ENCODE measurements around the gene NELL2. TPM values are rescaled to one million over a fixed set of nuclear protein-coding genes. Genes with fewer than 3 reads are reported as not detected.

The NELL2 gene
- total RNA-seq, 4 donors from 2014 or later, result 7.5 to 39.2 (median 15.9) TPM

DNA sequence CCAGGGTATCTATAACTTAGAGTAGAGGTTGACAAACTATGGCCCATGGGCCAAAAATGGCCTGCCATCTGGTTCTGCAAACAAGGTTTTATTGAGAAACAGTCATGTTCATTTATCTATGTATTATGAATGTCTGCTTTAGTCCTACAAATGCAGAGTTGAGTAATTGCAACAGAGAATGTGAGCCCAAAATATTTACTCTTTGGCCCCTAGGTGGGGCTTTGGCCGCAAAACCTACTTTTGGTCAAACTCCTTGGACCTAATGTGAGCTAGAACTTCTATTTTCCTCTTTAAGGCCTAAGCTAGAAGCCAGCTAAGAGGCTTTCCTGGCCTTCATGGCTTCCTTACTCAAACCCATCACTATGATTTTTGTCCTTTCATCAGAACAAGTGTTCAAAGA, 379.1 kb downstream of the NELL2 start:
- H3K4me3 ChIP-seq, result no peak overlapping the region
- H3K27me3 ChIP-seq, result no peaks in the 10 kb centered on the region
- no peak for DNase-seq
- no peaks in the 10 kb centered on the region for H3K9me3 ChIP-seq
- no peak for TF ChIP-seq POLR2A (IDR thresholded peaks at IDR 0.05)
- TF ChIP-seq, protein P1, sequence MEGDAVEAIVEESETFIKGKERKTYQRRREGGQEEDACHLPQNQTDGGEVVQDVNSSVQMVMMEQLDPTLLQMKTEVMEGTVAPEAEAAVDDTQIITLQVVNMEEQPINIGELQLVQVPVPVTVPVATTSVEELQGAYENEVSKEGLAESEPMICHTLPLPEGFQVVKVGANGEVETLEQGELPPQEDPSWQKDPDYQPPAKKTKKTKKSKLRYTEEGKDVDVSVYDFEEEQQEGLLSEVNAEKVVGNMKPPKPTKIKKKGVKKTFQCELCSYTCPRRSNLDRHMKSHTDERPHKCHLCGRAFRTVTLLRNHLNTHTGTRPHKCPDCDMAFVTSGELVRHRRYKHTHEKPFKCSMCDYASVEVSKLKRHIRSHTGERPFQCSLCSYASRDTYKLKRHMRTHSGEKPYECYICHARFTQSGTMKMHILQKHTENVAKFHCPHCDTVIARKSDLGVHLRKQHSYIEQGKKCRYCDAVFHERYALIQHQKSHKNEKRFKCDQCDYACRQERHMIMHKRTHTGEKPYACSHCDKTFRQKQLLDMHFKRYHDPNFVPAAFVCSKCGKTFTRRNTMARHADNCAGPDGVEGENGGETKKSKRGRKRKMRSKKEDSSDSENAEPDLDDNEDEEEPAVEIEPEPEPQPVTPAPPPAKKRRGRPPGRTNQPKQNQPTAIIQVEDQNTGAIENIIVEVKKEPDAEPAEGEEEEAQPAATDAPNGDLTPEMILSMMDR (IDR thresholded peaks at IDR 0.05), result no peak
- H3K27ac ChIP-seq, result no peak overlapping the region
- no peaks in the 10 kb centered on the region for H3K4me1 ChIP-seq
- H3K36me3 ChIP-seq, result no peaks in the 10 kb centered on the region

DNA sequence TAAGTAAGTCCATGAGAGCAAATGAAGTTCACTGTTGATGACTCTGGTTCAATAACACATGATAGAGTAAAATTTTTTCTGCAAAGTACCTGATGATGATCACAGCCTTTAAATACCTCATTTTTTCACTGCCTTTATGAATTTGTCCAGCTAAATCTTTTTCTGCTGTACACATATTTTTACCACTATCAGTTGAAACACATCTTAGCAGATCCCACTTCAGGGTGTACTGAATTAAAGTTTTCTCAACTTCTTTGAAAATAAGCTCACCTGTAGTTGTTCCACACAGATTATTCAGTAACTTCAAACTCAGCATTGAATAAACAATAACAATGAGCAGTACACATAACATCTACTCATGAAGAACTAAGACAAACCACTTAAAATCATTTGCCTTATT, 385.9 kb downstream of the NELL2 start:
- Histone ChIP-seq H3K4me3 (no peak overlapping the region), H3K4me1 (no peaks in the 10 kb centered on the region), H3K27me3 (no peaks in the 10 kb centered on the region), H3K36me3 (no peaks in the 10 kb centered on the region), H3K27ac (no peak overlapping the region), H3K9me3 (no peaks in the 10 kb centered on the region)
- DNase-seq, result no peak
- no peak for TF ChIP-seq POLR2A (IDR thresholded peaks at IDR 0.05)
- TF ChIP-seq, protein P1 (IDR thresholded peaks at IDR 0.05), result no peak

DNA sequence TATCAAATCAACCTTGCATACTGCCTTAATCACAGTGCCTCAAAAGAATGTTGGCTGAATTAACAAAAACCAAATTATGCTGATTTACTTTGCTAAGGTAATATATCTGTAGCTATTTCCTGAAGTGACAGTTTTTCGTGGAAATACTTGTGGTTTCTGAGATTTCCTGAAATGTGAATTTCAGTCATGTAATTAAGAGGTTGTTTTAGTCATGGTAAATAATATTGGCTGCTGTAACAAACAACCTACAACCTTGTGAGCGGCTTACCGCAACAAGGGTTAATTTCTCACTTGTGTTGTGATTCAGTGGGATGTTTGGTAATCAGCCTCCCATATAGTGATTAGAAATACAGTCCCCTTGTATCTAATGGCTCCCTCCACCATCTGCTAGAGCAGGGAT, 387.9 kb downstream of the NELL2 start:
- H3K36me3 ChIP-seq, result no peaks in the 10 kb centered on the region
- TF ChIP-seq POLR2A (IDR thresholded peaks at IDR 0.05), result no peak
- TF ChIP-seq, protein P1 (IDR thresholded peaks at IDR 0.05), result no peak
- no peak for DNase-seq
- H3K9me3 ChIP-seq, result no peaks in the 10 kb centered on the region
- H3K4me1 ChIP-seq, result no peaks in the 10 kb centered on the region
- no peak overlapping the region for H3K27ac ChIP-seq
- no peaks in the 10 kb centered on the region for H3K27me3 ChIP-seq
- no peak overlapping the region for H3K4me3 ChIP-seq

DNA sequence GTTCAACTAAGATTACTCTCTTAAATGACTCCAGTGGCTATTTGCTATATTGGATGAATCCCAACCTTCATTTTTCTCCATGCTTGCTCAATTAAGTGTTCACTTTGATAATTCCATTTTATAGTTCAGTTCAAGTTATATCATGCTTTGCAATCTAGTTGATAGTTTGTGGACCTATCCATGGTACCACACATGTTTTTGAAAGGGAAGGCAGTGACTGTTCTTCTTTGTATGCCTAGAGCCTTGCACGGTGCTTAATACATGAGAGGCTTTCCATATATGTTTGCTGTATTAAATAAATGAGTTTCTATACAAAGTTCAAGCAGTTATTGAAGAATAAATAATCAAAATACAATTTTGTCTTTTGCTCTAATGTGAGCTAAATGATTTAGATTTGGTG, 391.3 kb downstream of the NELL2 start:
- no peak for TF ChIP-seq POLR2A (IDR thresholded peaks at IDR 0.05)
- TF ChIP-seq, protein P1 (IDR thresholded peaks at IDR 0.05), result no peak
- Histone ChIP-seq H3K27ac (no peak overlapping the region), H3K27me3 (no peaks in the 10 kb centered on the region), H3K4me3 (no peak overlapping the region), H3K36me3 (no peaks in the 10 kb centered on the region), H3K4me1 (no peaks in the 10 kb centered on the region), H3K9me3 (no peaks in the 10 kb centered on the region)
- DNase-seq, result no peak

DNA sequence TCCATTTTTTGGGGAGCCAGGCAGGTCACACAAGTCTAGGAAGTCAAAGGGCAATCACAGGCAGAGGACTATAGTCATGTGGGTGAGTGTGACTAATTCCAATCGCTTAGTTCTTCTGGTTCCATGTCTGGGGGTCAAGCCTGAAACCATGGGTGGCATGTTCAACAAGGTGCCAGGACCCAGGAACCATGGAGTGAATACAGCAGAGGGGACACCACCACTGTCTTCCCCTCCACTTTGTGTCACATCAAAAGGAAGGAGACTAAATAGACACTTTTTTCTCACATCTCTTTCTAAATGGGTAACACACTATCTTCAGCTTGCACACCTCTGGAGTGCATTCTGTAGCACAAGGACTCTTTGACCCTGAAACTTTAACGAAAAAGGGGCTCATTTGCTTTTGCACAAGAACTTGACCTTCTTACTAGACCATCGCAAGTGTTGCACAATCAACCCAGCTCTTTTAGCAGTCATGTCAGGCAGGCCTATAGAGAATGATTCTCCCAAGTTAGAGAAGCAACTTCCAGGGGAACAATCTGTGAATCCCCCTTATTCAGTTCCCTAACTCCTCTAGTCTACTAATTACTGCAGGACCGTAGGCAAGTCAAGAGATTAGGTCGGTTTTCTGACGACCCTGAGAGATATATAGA, 398.7 kb downstream of the NELL2 start:
- Histone ChIP-seq H3K9me3 (peaks cover 0 to 7% (median 0%) of the 10 kb centered on the region in 4 donors), H3K4me1 (no peaks in the 10 kb centered on the region), H3K36me3 (no peaks in the 10 kb centered on the region), H3K4me3 (no peak overlapping the region), H3K27ac (no peak overlapping the region), H3K27me3 (no peaks in the 10 kb centered on the region)
- TF ChIP-seq, protein P1 (IDR thresholded peaks at IDR 0.05), result no peak
- no peak for TF ChIP-seq POLR2A (IDR thresholded peaks at IDR 0.05)
- no peak for DNase-seq

DNA sequence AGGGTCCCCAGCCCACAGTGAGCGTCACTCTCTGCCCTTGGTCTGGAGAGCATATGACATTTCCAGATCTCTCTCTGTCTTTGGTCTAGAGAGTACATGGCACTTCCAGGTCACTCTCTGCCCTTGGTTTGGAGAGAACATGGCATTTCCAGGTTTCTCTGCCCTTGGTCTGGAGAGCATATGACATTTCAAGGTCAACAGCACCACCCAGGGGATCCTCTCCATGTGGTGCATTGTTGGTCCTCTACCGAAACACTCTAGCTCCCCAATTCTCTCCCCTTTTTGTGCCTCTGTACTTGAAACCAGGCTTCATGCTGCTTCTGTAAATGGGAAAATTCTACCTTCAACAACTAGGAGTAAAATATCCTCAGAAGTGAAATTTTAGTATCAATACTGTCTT, 399.4 kb downstream of the NELL2 start:
- DNase-seq, result no peak

More for the DNA sequence above, 399.4 kb downstream of the NELL2 start:
- Histone ChIP-seq H3K4me3 (no peak overlapping the region), H3K9me3 (peaks cover 0 to 7% (median 0%) of the 10 kb centered on the region in 4 donors), H3K36me3 (no peaks in the 10 kb centered on the region), H3K4me1 (no peaks in the 10 kb centered on the region), H3K27ac (no peak overlapping the region), H3K27me3 (no peaks in the 10 kb centered on the region)
- no peak for TF ChIP-seq POLR2A (IDR thresholded peaks at IDR 0.05)
- TF ChIP-seq, protein P1 (IDR thresholded peaks at IDR 0.05), result no peak
